GM12878 (cell line): ENCODE measurements around the gene GPC6. TPM values are rescaled to one million over a fixed set of nuclear protein-coding genes. Genes with fewer than 3 reads are reported as not detected.

Source experiments
- ATAC-seq: fragments of 200-7000 bp; cut with Tn5 transposase; 3 replicates; pipeline ENCODE4 v1.9.1; 2020; ENCODE audit warnings: mild to moderate bottlenecking, moderate library complexity
- BruUV-seq: library from RNA; stranded (reverse); fragments of 400-500 nt; replicated peaks from 2 replicates; lab custom pipeline; 2021; lab: Mats Ljungman, UMichigan
- CTCF ChIA-PET: fragments of 300-600 bp; sonication (Branson Sonifier 250); formaldehyde crosslinking; extraction: SDS; loops from one replicate; lab custom pipeline; 2021; ENCODE audit warnings: inconsistent platforms; lab: Yijun Ruan, JAX
- POLR2A ChIA-PET: fragments of 350-600 bp; formaldehyde crosslinking; extraction: SDS; loops from one replicate; lab custom pipeline; 2021; ENCODE audit warnings: inconsistent platforms; lab: Charles Lee
- RAD21 ChIA-PET: fragments of 300-600 bp; sonication (Branson Sonifier 250); formaldehyde crosslinking; loops from one replicate; lab custom pipeline; 2023; ENCODE audit warnings: antibody characterized with exemption; ENCODE audit not compliant: unreplicated experiment; lab: Charles Lee
- SMC1A ChIA-PET: fragments of 300-600 bp; sonication (Branson Sonifier 250); formaldehyde crosslinking; loops from one replicate; lab custom pipeline; 2023; ENCODE audit not compliant: unreplicated experiment, uncharacterized antibody; lab: Charles Lee
- DNase-seq: peaks from one replicate; pipeline ENCODE4 v3.0.0-alpha.2; 2011; ENCODE audit warnings: low read depth, low spot score
- FAIRE-seq: peaks from 3 replicates; lab custom pipeline; 2011; peaks lifted over from hg19 to GRCh38; lab: Jason Lieb, UNC
- H2AFZ ChIP-seq: 2 replicates; pipeline ENCODE4 v1.6.0; 2011; ENCODE audit warnings: low read depth, low read length, control low read depth; ENCODE audit not compliant: control insufficient read depth
- H3K27ac ChIP-seq: 2 replicates; pipeline ENCODE4 v1.5.1; 2011; ENCODE audit warnings: control low read depth; ENCODE audit not compliant: control insufficient read depth, insufficient read depth
- H3K27me3 ChIP-seq, 2 experiments: replicated peaks in 1 of 2; 2 replicates each; pipeline versions ENCODE4 v1.6.0 to v1.6.1; 2011; ENCODE audit warnings: low read length in 1 of 2; ENCODE audit not compliant: control insufficient read depth in 2 of 2, insufficient read depth in 2 of 2
- H3K36me3 ChIP-seq, 2 experiments: 2 replicates each; pipeline ENCODE4 v1.5.1; 2011; ENCODE audit warnings: low read length in 1 of 2; ENCODE audit not compliant: control insufficient read depth in 2 of 2, insufficient read depth in 2 of 2
- H3K4me1 ChIP-seq: 2 replicates; pipeline ENCODE4 v1.6.1; 2011; ENCODE audit warnings: mild to moderate bottlenecking, low read length, moderate library complexity, mixed read lengths; ENCODE audit not compliant: control insufficient read depth, insufficient read depth
- H3K4me2 ChIP-seq: 2 replicates; pipeline ENCODE4 v1.6.0; 2011; ENCODE audit warnings: control low read depth; ENCODE audit not compliant: control insufficient read depth, insufficient read depth
- H3K4me3 ChIP-seq: fragments of 200-600 bp; sonication (generic); 2 replicates; pipeline ENCODE4 v1.5.1; 2016
- H3K79me2 ChIP-seq: 2 replicates; pipeline ENCODE4 v1.6.0; 2011; ENCODE audit warnings: low read length; ENCODE audit not compliant: control insufficient read depth, insufficient read depth
- H3K9ac ChIP-seq: 2 replicates; pipeline ENCODE4 v1.8.0; 2011; ENCODE audit warnings: low read length, control low read depth, mixed read lengths; ENCODE audit not compliant: control insufficient read depth, insufficient read depth
- H3K9me3 ChIP-seq: replicated peaks from 3 replicates; pipeline ENCODE4 v1.5.1; 2011; ENCODE audit warnings: mild to moderate bottlenecking, low read length; ENCODE audit not compliant: control insufficient read depth, insufficient read depth
- H4K20me1 ChIP-seq: 2 replicates; pipeline ENCODE4 v1.6.0; 2011; ENCODE audit not compliant: control insufficient read depth, insufficient read depth
- HDAC2 ChIP-seq: fragments of 200-600 bp; sonication (generic); IDR thresholded peaks from 2 replicates; pipeline ENCODE4 v1.6.1; 2017
- JUNB ChIP-seq: IDR thresholded peaks from 2 replicates; pipeline ENCODE4 v1.6.1; 2016; ENCODE audit warnings: antibody characterized with exemption, mild to moderate bottlenecking
- ZBED1 ChIP-seq: IDR thresholded peaks from 2 replicates; pipeline ENCODE4 v1.6.1; 2016; ENCODE audit warnings: borderline replicate concordance
- WGBS: methylation state at CpG from one replicate; pipeline ENCODE4 v1.1.6; 2016; ENCODE audit warnings: low lambda C conversion rate; ENCODE audit not compliant: insufficient replicate concordance, insufficient coverage; ENCODE audit errors: missing lambda C conversion rate; 5-methylcytosine and 5-hydroxymethylcytosine counted together
- in situ Hi-C: fragments of 300-500 bp; cut with MboI; formaldehyde crosslinking; loops from 9 replicates; pipeline ENCODE4 v1.14.3; 2018; ENCODE audit warnings: mixed read lengths
- intact Hi-C: fragments of 100-400 bp; cut with micrococcal nuclease; formaldehyde crosslinking; loops from one replicate; pipeline ENCODE4 v1.14.2; 2022; ENCODE audit not compliant: unreplicated experiment
- polyA plus RNA-seq, 11 experiments: library from polyadenylated mRNA; depleted of rRNA in 4 of 11; unstranded in 6 of 11; stranded (reverse) in 5 of 11; fragments of >200 nt; fragmentation: Nextera tagmentation in 4 of 11; fragmentation: Illumina TruSeq in 1 of 11; extraction: Ambion mirVana in 4 of 11; extraction: Trizol in 1 of 11; gene quantifications; 1 replicate in 1 of 11; 2 replicates in 10 of 11; pipeline versions ENCODE4 v1.2.1 to v1.2.3, GENCODE V29; 2011 to 2016; ENCODE audit warnings: inconsistent platforms in 2 of 11, missing spikeins in 2 of 11, low read depth in 1 of 11
- total RNA-seq, 4 experiments: library from RNA; depleted of rRNA in 3 of 4; stranded (reverse); fragments of >200 nt in 3 of 4; fragmentation: Illumina TruSeq in 1 of 4; extraction: Trizol in 1 of 4; gene quantifications; 2 replicates each; pipeline versions ENCODE4 v1.2.1 to v1.2.3, GENCODE V29; 2013 to 2021

GPC6 gene
- total and polyA plus RNA-seq, 10 of the 15 experiments (the other 5 are each of a cell fraction or from before 2014, with no cell fraction given): 0.03 to 0.04 (median 0.03) TPM; not detected in 7

- no peaks in the 10 kb centered on the region for H4K20me1 ChIP-seq
- no peaks in the 10 kb centered on the region for H3K9me3 ChIP-seq
- CTCF ChIA-PET: no interaction called here
- POLR2A ChIA-PET: no interaction called here
- no peaks in the 10 kb centered on the region for H3K4me1 ChIP-seq
- DNase-seq: no peak
- in situ Hi-C loops: no loop called here
- H3K9ac ChIP-seq: no peak overlapping the region
- no peak for TF ChIP-seq JUNB
- TF ChIP-seq, all 136 proteins: peak for 0
- Histone ChIP-seq H3K36me3 (no peaks in the 10 kb centered on the region), H2AFZ (no peak overlapping the region), H3K4me2 (no peak overlapping the region), H3K4me3 (no peak overlapping the region), H3K79me2 (no peaks in the 10 kb centered on the region), H3K27ac (no peak overlapping the region), H3K27me3 (no peaks in the 10 kb centered on the region)
- WGBS: 0% methylated on average over 2 of the region's 2 CpGs
- ChIA-PET SMC1A (no interaction called here), RAD21 (no interaction called here)
- ATAC-seq: no peak
- intact Hi-C loops: no loop called here
- no TSS peak for BruUV-seq
- no peak for FAIRE-seq
These were observed 867.2 kb downstream of the GPC6 start for GRCh38 chr13:94093652-94094315.

GRCh38 chr13:94109715-94110374, 883.2 kb downstream of the GPC6 start:
- H3K9ac ChIP-seq: no peak overlapping the region
- H2AFZ ChIP-seq: no peak overlapping the region
- intact Hi-C loops (no loop called here), in situ Hi-C loops (no loop called here)
- ATAC-seq: no peak
- POLR2A ChIA-PET: no interaction called here
- no peaks in the 10 kb centered on the region for H3K27me3 ChIP-seq
- RAD21 ChIA-PET: interaction anchor here (0.7 kb wide), 1 partner anchor 103 kb away, joined by 3 read pairs; no protein-coding TSS in a partner anchor
- CTCF ChIA-PET: no interaction called here
- H3K9me3 ChIP-seq: no peaks in the 10 kb centered on the region
- SMC1A ChIA-PET: no interaction called here
- BruUV-seq: no TSS peak
- no peaks in the 10 kb centered on the region for H4K20me1 ChIP-seq
- 19% methylated on average over 2 of the region's 2 CpGs for WGBS
- no peak overlapping the region for H3K4me3 ChIP-seq
- no peaks in the 10 kb centered on the region for H3K4me1 ChIP-seq
- DNase-seq: no peak
- no peak overlapping the region for H3K4me2 ChIP-seq
- TF ChIP-seq HDAC2 (no peak), ZBED1 (no peak)
- H3K79me2 ChIP-seq: no peaks in the 10 kb centered on the region
- H3K27ac ChIP-seq: no peak overlapping the region
- FAIRE-seq: no peak
- H3K36me3 ChIP-seq: no peaks in the 10 kb centered on the region
